Loucy (cell line): ENCODE data around the gene SUCLG1.
A peak's percentile ranks its signal among the peaks of the same experiment; 100 is the strongest.

Experiments
- H2AFZ ChIP-seq: fragments of 200-600 bp; sonication (generic); 2 replicates; pipeline ENCODE4 v1.6.0; 2016; ENCODE audit warnings: antibody characterized with exemption, mild to moderate bottlenecking, low read length, moderate library complexity
- H3F3A ChIP-seq: fragments of 200-600 bp; 2 replicates; pipeline ENCODE4 v1.6.0; 2016; ENCODE audit warnings: antibody characterized with exemption, low read depth, mild to moderate bottlenecking
- H3K27me3 ChIP-seq: fragments of 200-600 bp; sonication (generic); 2 replicates; pipeline ENCODE4 v1.6.1; 2014; ENCODE audit warnings: low read length, mild to moderate bottlenecking; ENCODE audit not compliant: insufficient read depth, poor library complexity, severe bottlenecking
- H3K36me3 ChIP-seq: fragments of 200-600 bp; sonication (generic); 2 replicates; pipeline ENCODE4 v1.6.1; 2016; ENCODE audit warnings: low read length; ENCODE audit not compliant: insufficient read depth
- H3K4me1 ChIP-seq: fragments of 200-600 bp; sonication (generic); 2 replicates; pipeline ENCODE4 v1.5.1; 2014; ENCODE audit warnings: low read length, mild to moderate bottlenecking; ENCODE audit not compliant: insufficient read depth, poor library complexity, severe bottlenecking
- H3K4me2 ChIP-seq: fragments of 200-600 bp; sonication (generic); 2 replicates; pipeline ENCODE4 v1.6.0; 2014; ENCODE audit warnings: antibody characterized with exemption, low read length, low read depth, mild to moderate bottlenecking; ENCODE audit not compliant: poor library complexity, severe bottlenecking
- H3K4me3 ChIP-seq: fragments of 200-600 bp; sonication (generic); 2 replicates; pipeline ENCODE4 v1.5.1; 2014; ENCODE audit warnings: low read length, mild to moderate bottlenecking, mixed read lengths; ENCODE audit not compliant: poor library complexity, severe bottlenecking
- H3K79me2 ChIP-seq: fragments of 200-600 bp; sonication (generic); 2 replicates; pipeline ENCODE4 v1.6.1; 2014; ENCODE audit warnings: low read length; ENCODE audit not compliant: insufficient read depth
- H3K9ac ChIP-seq: fragments of 200-600 bp; sonication (generic); 2 replicates; pipeline ENCODE4 v1.6.0; 2014; ENCODE audit warnings: mild to moderate bottlenecking, low read depth, low read length, moderate library complexity; ENCODE audit not compliant: poor library complexity, severe bottlenecking
- H3K9me2 ChIP-seq: fragments of 200-600 bp; sonication (generic); replicated peaks from 2 replicates; pipeline ENCODE4 v1.6.1; 2016; ENCODE audit warnings: low read depth, low read length, mixed read lengths
- H3K9me3 ChIP-seq: fragments of 200-600 bp; sonication (generic); 2 replicates; pipeline ENCODE4 v1.6.1; 2014; ENCODE audit warnings: mild to moderate bottlenecking, antibody characterized with exemption, low read length, low read depth; ENCODE audit not compliant: insufficient read depth
- H4K20me1 ChIP-seq: fragments of 200-600 bp; sonication (generic); 2 replicates; pipeline ENCODE4 v1.6.0; 2014; ENCODE audit warnings: antibody characterized with exemption, low read length, mild to moderate bottlenecking; ENCODE audit not compliant: insufficient read depth, poor library complexity, severe bottlenecking
- EZH2phosphoT487 ChIP-seq: fragments of 200-600 bp; IDR thresholded peaks from 2 replicates; pipeline ENCODE4 v1.6.1; 2018; ENCODE audit warnings: antibody characterized with exemption, mild to moderate bottlenecking, moderate library complexity, borderline replicate concordance
- TF ChIP-seq, protein P1 (sequence below): fragments of 200-600 bp; sonication (generic); conservative IDR thresholded peaks from 2 replicates; pipeline ENCODE4 v1.5.1; 2014; ENCODE audit warnings: mild to moderate bottlenecking, antibody characterized with exemption, low read length

SUCLG1 gene

DNA sequence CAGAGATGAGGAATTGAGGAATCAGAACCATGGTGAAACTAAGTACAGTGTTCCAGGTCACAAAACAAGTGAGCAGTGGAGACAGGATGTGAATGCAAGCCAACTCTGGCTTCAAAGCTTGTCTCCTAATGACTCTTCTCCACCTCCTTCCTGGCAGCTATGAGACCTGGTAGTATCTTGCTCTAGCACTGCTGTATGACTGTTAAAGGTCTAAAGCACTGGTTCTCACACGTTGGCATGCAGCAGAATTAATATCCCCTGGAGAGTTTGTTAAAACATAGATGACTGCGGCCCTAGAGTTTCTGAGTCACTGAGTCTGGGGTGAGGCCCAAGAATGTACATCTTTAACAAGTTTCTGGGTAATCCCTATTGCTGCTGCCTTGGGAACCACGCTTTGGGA, 63.3 kb downstream of the SUCLG1 start:
- no peaks in the 10 kb centered on the region for H3F3A ChIP-seq
- H3K36me3 ChIP-seq: no peaks in the 10 kb centered on the region
- no peaks in the 10 kb centered on the region for H3K79me2 ChIP-seq
- no peaks in the 10 kb centered on the region for H3K27me3 ChIP-seq
- no peaks in the 10 kb centered on the region for H3K9me2 ChIP-seq
- no peaks in the 10 kb centered on the region for H3K4me1 ChIP-seq
- H3K4me2 ChIP-seq: peak overlapping the region; percentile 10
- no peak for TF ChIP-seq EZH2phosphoT487
- TF ChIP-seq, protein P1, sequence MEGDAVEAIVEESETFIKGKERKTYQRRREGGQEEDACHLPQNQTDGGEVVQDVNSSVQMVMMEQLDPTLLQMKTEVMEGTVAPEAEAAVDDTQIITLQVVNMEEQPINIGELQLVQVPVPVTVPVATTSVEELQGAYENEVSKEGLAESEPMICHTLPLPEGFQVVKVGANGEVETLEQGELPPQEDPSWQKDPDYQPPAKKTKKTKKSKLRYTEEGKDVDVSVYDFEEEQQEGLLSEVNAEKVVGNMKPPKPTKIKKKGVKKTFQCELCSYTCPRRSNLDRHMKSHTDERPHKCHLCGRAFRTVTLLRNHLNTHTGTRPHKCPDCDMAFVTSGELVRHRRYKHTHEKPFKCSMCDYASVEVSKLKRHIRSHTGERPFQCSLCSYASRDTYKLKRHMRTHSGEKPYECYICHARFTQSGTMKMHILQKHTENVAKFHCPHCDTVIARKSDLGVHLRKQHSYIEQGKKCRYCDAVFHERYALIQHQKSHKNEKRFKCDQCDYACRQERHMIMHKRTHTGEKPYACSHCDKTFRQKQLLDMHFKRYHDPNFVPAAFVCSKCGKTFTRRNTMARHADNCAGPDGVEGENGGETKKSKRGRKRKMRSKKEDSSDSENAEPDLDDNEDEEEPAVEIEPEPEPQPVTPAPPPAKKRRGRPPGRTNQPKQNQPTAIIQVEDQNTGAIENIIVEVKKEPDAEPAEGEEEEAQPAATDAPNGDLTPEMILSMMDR: no peak
- H3K9ac ChIP-seq: no peak overlapping the region
- H4K20me1 ChIP-seq: no peaks in the 10 kb centered on the region
- H3K9me3 ChIP-seq: 0 out of 2 replicates have a peak, but pooled peaks cover 4% of the 10 kb centered on the region
- H2AFZ ChIP-seq: no peak overlapping the region
- H3K4me3 ChIP-seq: no peak overlapping the region

DNA sequence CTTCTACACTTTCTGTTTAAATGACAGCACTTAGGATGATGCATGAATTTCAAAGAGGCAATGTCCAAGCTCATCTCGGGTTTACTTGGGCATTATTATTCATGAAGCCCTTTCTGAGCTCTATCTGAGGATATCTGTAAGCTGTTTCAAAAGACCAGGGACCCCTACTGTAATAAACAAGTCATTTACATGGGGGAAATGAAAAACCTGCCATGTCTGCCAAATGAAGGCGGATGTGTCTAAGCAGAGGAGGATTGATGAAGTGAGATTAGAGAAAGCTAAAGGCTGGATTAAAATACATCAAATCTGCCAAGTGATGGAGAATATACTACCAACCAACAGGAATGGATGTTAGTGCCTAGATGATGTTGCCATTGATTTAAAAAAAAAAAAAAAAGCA, 64.5 kb downstream of the SUCLG1 start:
- no peak for TF ChIP-seq EZH2phosphoT487
- TF ChIP-seq, protein P1: no peak
- Histone ChIP-seq H3K9ac (no peak overlapping the region), H3K9me3 (0 out of 2 replicates have a peak, but pooled peaks cover 4% of the 10 kb centered on the region), H3K4me2 (no peak overlapping the region), H3F3A (no peaks in the 10 kb centered on the region), H3K27me3 (no peaks in the 10 kb centered on the region), H4K20me1 (no peaks in the 10 kb centered on the region), H2AFZ (no peak overlapping the region), H3K9me2 (no peaks in the 10 kb centered on the region), H3K4me1 (no peaks in the 10 kb centered on the region), H3K79me2 (no peaks in the 10 kb centered on the region), H3K36me3 (no peaks in the 10 kb centered on the region), H3K4me3 (no peak overlapping the region)

DNA sequence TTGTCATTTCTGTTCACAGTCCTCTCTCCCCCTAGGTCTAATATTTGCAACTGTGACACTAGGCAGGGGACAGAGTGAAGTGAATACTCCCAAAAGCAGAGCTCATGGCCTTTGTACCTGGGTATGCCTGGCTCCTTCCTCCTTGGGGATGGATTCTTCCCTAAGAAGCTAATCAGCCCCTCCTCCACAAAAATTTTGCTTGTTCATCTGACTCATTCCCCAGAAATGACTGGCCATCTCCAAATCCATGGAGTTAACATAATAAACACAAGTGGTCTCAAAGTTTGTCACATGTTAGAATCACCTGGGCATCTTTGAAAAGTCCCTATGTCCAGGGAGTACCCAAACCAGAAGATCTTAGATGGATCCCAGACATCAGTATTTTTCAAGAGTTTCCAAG, 65.3 kb downstream of the SUCLG1 start:
- no peaks in the 10 kb centered on the region for H3K79me2 ChIP-seq
- H3K9me2 ChIP-seq: no peaks in the 10 kb centered on the region
- H3K9me3 ChIP-seq: 0 out of 2 replicates have a peak, but pooled peaks cover 4% of the 10 kb centered on the region
- H4K20me1 ChIP-seq: no peaks in the 10 kb centered on the region
- TF ChIP-seq, protein P1: no peak
- TF ChIP-seq EZH2phosphoT487: no peak
- H3K36me3 ChIP-seq: no peaks in the 10 kb centered on the region
- H3F3A ChIP-seq: no peaks in the 10 kb centered on the region
- H3K27me3 ChIP-seq: no peaks in the 10 kb centered on the region
- H2AFZ ChIP-seq: no peak overlapping the region
- H3K4me1 ChIP-seq: no peaks in the 10 kb centered on the region
- no peak overlapping the region for H3K4me3 ChIP-seq
- H3K4me2 ChIP-seq: no peak overlapping the region
- no peak overlapping the region for H3K9ac ChIP-seq
